Effector memory CD8-positive, alpha-beta T cell (primary cell): ENCODE results near the gene MAPK8IP2.
A peak's percentile ranks its signal among the peaks of the same experiment; 100 is the strongest.

Experiments
- ATAC-seq: fragments of 150-1000 bp; cut with Tn5 transposase; replicated peaks from 2 replicates; pipeline ENCODE4 v1.10.0; 2021; ENCODE audit warnings: mild to moderate bottlenecking, moderate library complexity
- DNase-seq, 3 experiments: peaks; one replicate each; pipeline ENCODE4 v3.0.0; 2021
- H3K27ac Mint-ChIP-seq, 2 donors: one replicate each; pipeline ENCODE4 v1.8.0; 2022; ENCODE audit warnings: mild to moderate bottlenecking in 2 of 2, mixed read lengths in 2 of 2, moderate library complexity in 2 of 2
- H3K27me3 Mint-ChIP-seq, 2 donors: one replicate each; pipeline ENCODE4 v1.8.0; 2022; ENCODE audit warnings: mixed read lengths in 2 of 2
- H3K36me3 Mint-ChIP-seq: one replicate; pipeline ENCODE4 v1.8.0; 2022; ENCODE audit warnings: mild to moderate bottlenecking, moderate library complexity, mixed read lengths; ENCODE audit not compliant: insufficient read depth
- H3K4me1 Mint-ChIP-seq, 2 donors: one replicate each; pipeline ENCODE4 v1.8.0; 2022; ENCODE audit warnings: low read depth in 2 of 2, mixed read lengths in 2 of 2
- H3K4me3 Mint-ChIP-seq, 2 donors: one replicate each; pipeline ENCODE4 v1.8.0; 2022; ENCODE audit warnings: mild to moderate bottlenecking in 2 of 2, mixed read lengths in 2 of 2, moderate library complexity in 2 of 2
- H3K9me3 Mint-ChIP-seq, 2 donors: one replicate each; pipeline ENCODE4 v1.8.0; 2022; ENCODE audit warnings: mixed read lengths in 2 of 2
- total RNA-seq, 9 experiments: gene quantifications; one replicate each; lab custom pipeline; 2026; lab: John Stamatoyannopoulos, UW

The MAPK8IP2 gene
- total RNA-seq, result 0.19 to 1.7 (median 0.63) reads per million in 9 experiments

- Mint-ChIP-seq H3K27ac (peak within 1 kb of the TSS in 1 of 2 donors; percentile 9), H3K4me3 (peak within 1 kb of the TSS; percentile 44 to 56), H3K27me3 (peaks cover 39 to 52% of the 10 kb centered on the region in 2 donors), H3K36me3 (peaks cover under 1% of the 10 kb centered on the region), H3K4me1 (peaks cover 2 to 7% of the 10 kb centered on the region in 2 donors), H3K9me3 (no peaks in the 10 kb centered on the region)
- ATAC-seq, result peak; percentile 51
- DNase-seq, result no peak
Observed at GRCh38 chr22:50600538-50600937, at the start of gene MAPK8IP2. MAPK8IP2 (plus strand) TSS chr22:50600793; CDS start chr22:50600819, 26 bp downstream.

- no peak for ATAC-seq
- no peaks in the 10 kb centered on the region for H3K27me3 Mint-ChIP-seq
- H3K4me3 Mint-ChIP-seq, result peak overlapping the region in 1 of 2 donors; percentile 77
- DNase-seq, result no peak
- peaks cover 9% of the 10 kb centered on the region for H3K36me3 Mint-ChIP-seq
- peak overlapping the region in 1 of 2 donors; percentile 91 for H3K27ac Mint-ChIP-seq
- H3K9me3 Mint-ChIP-seq, result no peaks in the 10 kb centered on the region
- peaks cover 10 to 15% of the 10 kb centered on the region in 2 donors for H3K4me1 Mint-ChIP-seq
Observed at GRCh38 chr22:50551160-50551752, 49.3 kb upstream of the MAPK8IP2 start.

GRCh38 chr22:50553310-50553709 lies 47.3 kb upstream of the MAPK8IP2 start:
- no peak overlapping the region for H3K4me3 Mint-ChIP-seq
- ATAC-seq (no peak), DNase-seq (no peak)
- H3K36me3 Mint-ChIP-seq, result peaks cover 9% of the 10 kb centered on the region
- no peak overlapping the region for H3K27ac Mint-ChIP-seq
- H3K9me3 Mint-ChIP-seq, result no peaks in the 10 kb centered on the region
- no peaks in the 10 kb centered on the region for H3K27me3 Mint-ChIP-seq
- H3K4me1 Mint-ChIP-seq, result peaks cover 10 to 15% of the 10 kb centered on the region in 2 donors

GRCh38 chr22:50556703-50557102 lies 43.9 kb upstream of the MAPK8IP2 start:
- no peaks in the 10 kb centered on the region for H3K9me3 Mint-ChIP-seq
- ATAC-seq (no peak), DNase-seq (no peak)
- H3K27me3 Mint-ChIP-seq, result no peaks in the 10 kb centered on the region
- peaks cover 8% of the 10 kb centered on the region in 2 donors for H3K4me1 Mint-ChIP-seq
- no peak overlapping the region for H3K4me3 Mint-ChIP-seq
- H3K36me3 Mint-ChIP-seq, result peaks cover 9% of the 10 kb centered on the region
- H3K27ac Mint-ChIP-seq, result no peak overlapping the region

GRCh38 chr22:50560034-50560433 lies 40.6 kb upstream of the MAPK8IP2 start:
- no peak overlapping the region for H3K4me3 Mint-ChIP-seq

GRCh38 chr22:50561401-50562358 lies 38.9 kb upstream of the MAPK8IP2 start:
- Mint-ChIP-seq H3K27me3 (no peaks in the 10 kb centered on the region), H3K4me1 (peaks cover 16 to 21% of the 10 kb centered on the region in 2 donors), H3K4me3 (peak overlapping the region; percentile 71 to 73), H3K27ac (peak overlapping the region; percentile 80 to 87), H3K9me3 (no peaks in the 10 kb centered on the region), H3K36me3 (peaks cover 9% of the 10 kb centered on the region)
- DNase-seq (no peak), ATAC-seq (peak; percentile 17)

More at GRCh38 chr22:50560034-50560433, 40.6 kb upstream of the MAPK8IP2 start:
- H3K9me3 Mint-ChIP-seq, result no peaks in the 10 kb centered on the region
- no peaks in the 10 kb centered on the region for H3K27me3 Mint-ChIP-seq
- H3K36me3 Mint-ChIP-seq, result peaks cover 9% of the 10 kb centered on the region
- no peak for ATAC-seq
- no peak overlapping the region for H3K27ac Mint-ChIP-seq
- no peak for DNase-seq
- H3K4me1 Mint-ChIP-seq, result peaks cover 16 to 21% of the 10 kb centered on the region in 2 donors

GRCh38 chr22:50562523-50563412 lies 37.8 kb upstream of the MAPK8IP2 start, which contains the start of gene SYCE3:
SYCE3 (minus strand) TSS chr22:50562919; CDS start chr22:50556405, 6,514 bp downstream.
- peaks cover 16 to 21% of the 10 kb centered on the region in 2 donors for H3K4me1 Mint-ChIP-seq
- peak within 1 kb of the TSS; percentile 91 for H3K4me3 Mint-ChIP-seq
- peak within 1 kb of the TSS; percentile 80 to 87 for H3K27ac Mint-ChIP-seq
- H3K9me3 Mint-ChIP-seq, result no peaks in the 10 kb centered on the region
- no peaks in the 10 kb centered on the region for H3K27me3 Mint-ChIP-seq
- ATAC-seq (peak; percentile 95), DNase-seq (peak; percentile 96 to 97 (median 97))
- peaks cover 11% of the 10 kb centered on the region for H3K36me3 Mint-ChIP-seq

- Mint-ChIP-seq H3K4me3 (peak overlapping the region; percentile 91), H3K27me3 (no peaks in the 10 kb centered on the region), H3K4me1 (peaks cover 16 to 21% of the 10 kb centered on the region in 2 donors), H3K27ac (peak overlapping the region; percentile 77 to 79), H3K9me3 (no peaks in the 10 kb centered on the region), H3K36me3 (peaks cover 12% of the 10 kb centered on the region)
- DNase-seq, result no peak
- ATAC-seq, result no peak
Observed at GRCh38 chr22:50563413-50564160, 37.0 kb upstream of the MAPK8IP2 start.

- no peaks in the 10 kb centered on the region for H3K9me3 Mint-ChIP-seq
- no peak overlapping the region for H3K4me3 Mint-ChIP-seq
- peaks cover 16% of the 10 kb centered on the region for H3K36me3 Mint-ChIP-seq
- H3K27me3 Mint-ChIP-seq, result no peaks in the 10 kb centered on the region
- H3K4me1 Mint-ChIP-seq, result peaks cover 16 to 21% of the 10 kb centered on the region in 2 donors
- no peak overlapping the region for H3K27ac Mint-ChIP-seq
- no peak for ATAC-seq
- DNase-seq, result no peak
Observed at GRCh38 chr22:50564289-50564688, 36.3 kb upstream of the MAPK8IP2 start.

GRCh38 chr22:50567721-50568252 lies 32.8 kb upstream of the MAPK8IP2 start:
- DNase-seq (no peak), ATAC-seq (no peak)
- Mint-ChIP-seq H3K36me3 (peaks cover 23% of the 10 kb centered on the region), H3K27ac (no peak overlapping the region), H3K9me3 (no peaks in the 10 kb centered on the region), H3K4me1 (peaks cover 7 to 11% of the 10 kb centered on the region in 2 donors), H3K4me3 (no peak overlapping the region), H3K27me3 (no peaks in the 10 kb centered on the region)

- no peak overlapping the region for H3K4me3 Mint-ChIP-seq
- no peaks in the 10 kb centered on the region for H3K9me3 Mint-ChIP-seq
Observed at GRCh38 chr22:50568626-50569025, 32.0 kb upstream of the MAPK8IP2 start.

GRCh38 chr22:50569041-50569459 lies 31.5 kb upstream of the MAPK8IP2 start:
- Mint-ChIP-seq H3K4me1 (peaks cover 0 to 4% of the 10 kb centered on the region in 2 donors), H3K9me3 (no peaks in the 10 kb centered on the region), H3K4me3 (no peak overlapping the region), H3K27ac (no peak overlapping the region), H3K27me3 (no peaks in the 10 kb centered on the region), H3K36me3 (peaks cover 20% of the 10 kb centered on the region)
- ATAC-seq, result no peak
- no peak for DNase-seq

More at GRCh38 chr22:50568626-50569025, 32.0 kb upstream of the MAPK8IP2 start:
- DNase-seq (no peak), ATAC-seq (no peak)
- Mint-ChIP-seq H3K27me3 (no peaks in the 10 kb centered on the region), H3K4me1 (peaks cover 0 to 4% of the 10 kb centered on the region in 2 donors), H3K36me3 (peaks cover 20% of the 10 kb centered on the region), H3K27ac (no peak overlapping the region)
